PC-3 (cell line): Measurements from ENCODE around the gene ZNF681.

Source experiments
- CTCF ChIP-seq: fragments of 300-600 bp; sonication (generic); conservative IDR thresholded peaks from 2 replicates; pipeline ENCODE4 v1.5.1; 2017; ENCODE audit warnings: antibody characterized with exemption, low read depth, mild to moderate bottlenecking, low read length
- EZH2 ChIP-seq: fragments of 300-600 bp; sonication (generic); IDR thresholded peaks from one replicate; pipeline ENCODE4 v1.6.1; 2017; ENCODE audit warnings: antibody characterized with exemption, mild to moderate bottlenecking, low read length; ENCODE audit not compliant: unreplicated experiment

DNA sequence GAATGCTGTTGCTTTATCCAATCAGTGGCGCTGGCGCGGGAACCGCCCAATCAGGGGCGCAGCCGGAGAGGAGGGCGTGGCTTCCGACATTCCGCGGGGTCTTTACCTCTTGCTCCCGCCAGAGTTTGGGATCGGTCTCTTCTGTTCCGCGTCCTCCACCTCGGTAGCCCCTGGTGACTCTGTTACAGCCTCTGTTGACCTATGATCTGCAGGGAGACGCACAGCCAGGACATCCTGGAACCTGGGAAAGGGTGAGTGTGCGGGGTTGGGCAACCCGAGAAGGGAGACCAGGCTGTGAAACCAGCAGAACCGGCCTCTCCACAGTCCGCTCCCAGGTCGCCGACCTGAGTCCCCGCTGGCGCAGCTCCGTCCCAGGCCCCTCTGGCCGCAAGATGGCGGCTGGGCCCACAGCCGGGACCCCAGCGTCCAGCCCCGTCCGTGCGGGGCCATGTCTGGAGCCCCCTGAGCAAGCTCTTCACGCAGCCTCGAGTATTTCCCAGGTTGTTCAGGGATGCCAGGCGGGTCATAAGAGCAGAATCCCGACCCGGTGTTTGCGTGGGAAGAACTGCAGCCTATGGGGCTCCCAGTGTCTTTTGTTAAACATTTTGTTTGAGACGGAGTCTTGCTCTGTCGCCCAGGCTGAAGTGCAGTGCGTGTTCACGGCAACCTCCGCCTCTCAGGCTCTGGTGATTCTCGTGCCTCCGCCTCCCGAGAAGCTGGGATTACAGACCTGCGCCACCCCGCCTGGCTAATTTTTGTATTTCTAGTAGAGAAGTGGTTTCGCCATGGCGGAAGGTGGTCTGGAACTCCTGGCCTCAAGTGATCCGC is 4.4 kb upstream of the ZNF681 start:
- no peak for TF ChIP-seq CTCF
- no peak for TF ChIP-seq EZH2
